ENCODE measurements around the gene NACC2. TPM values are rescaled to one million over a fixed set of nuclear protein-coding genes. Genes with fewer than 3 reads are reported as not detected.

Gene NACC2
- total and polyA plus RNA-seq, 2 donors (not counting 3 experiments of a cell fraction or from before 2014, with no cell fraction given): 15.8 to 27.1 TPM

DNA sequence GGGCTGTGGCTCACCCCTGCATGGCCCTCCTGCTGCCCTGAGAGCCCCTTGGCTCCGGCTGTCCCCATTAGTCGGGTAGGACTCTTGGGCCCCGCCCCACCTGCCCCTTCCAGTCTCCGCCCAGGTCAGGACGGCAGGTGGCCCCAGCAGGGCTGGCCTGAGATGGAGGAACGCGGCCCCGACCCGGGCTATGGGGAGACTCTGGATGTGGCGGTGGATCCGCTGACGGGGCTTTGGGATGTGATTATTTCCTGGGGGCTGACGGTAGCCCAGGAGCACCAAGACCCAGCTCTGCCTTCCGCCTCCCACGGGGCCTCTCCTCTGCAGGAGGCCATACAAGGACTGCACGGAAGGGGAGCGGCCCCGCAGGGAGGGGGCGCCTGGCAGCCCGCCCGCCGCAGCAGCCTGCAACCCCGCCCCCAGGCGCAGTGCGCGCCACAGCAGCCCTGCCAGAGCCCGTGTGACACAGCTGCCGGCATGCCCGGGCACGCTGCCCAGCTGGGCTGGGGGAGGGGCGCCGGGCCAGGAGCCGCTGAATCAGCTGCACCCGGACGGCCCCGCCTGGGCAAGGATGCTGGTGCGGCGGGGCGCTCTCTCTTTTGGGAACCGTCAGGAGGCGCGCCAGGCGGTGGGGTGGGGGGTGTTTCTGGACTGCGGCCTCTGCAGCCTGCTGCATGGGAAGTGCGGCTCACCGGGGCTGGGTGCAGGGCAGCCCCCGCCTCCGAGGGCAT lies 14.4 kb upstream of the NACC2 start:
- BruUV-seq (replicated peaks): no TSS peak
- Histone ChIP-seq H3K4me3 (replicated peaks in 1 of 3; ENCODE audit: insufficient read depth in 1 of 3, low read depth in 1 of 3, low read length in 3 of 3) (peak overlapping the region in 1 of 3 experiments; percentile 9), H3K27me3 (ENCODE audit: control insufficient read depth in 2 of 2, insufficient read depth in 2 of 2, low read length in 2 of 2) (no peaks in the 10 kb centered on the region), H3K36me3 (ENCODE audit: control insufficient read depth in 2 of 2, extremely low read depth in 1 of 2, insufficient read depth in 2 of 2, low read length in 2 of 2) (peaks cover 0 to under 1% of the 10 kb centered on the region in 2 experiments), H3K9me1 (replicated peaks; ENCODE audit: control insufficient read depth, extremely low read depth, insufficient read depth, low read length) (no peaks in the 10 kb centered on the region), H3K79me2 (ENCODE audit: control insufficient read depth, insufficient read depth, low read length) (no peaks in the 10 kb centered on the region), H3K27ac (ENCODE audit: insufficient read depth, low read depth, low read length) (no peak overlapping the region), H3K9me3 (replicated peaks; ENCODE audit: control insufficient read depth, insufficient read depth, low read length) (no peaks in the 10 kb centered on the region), H2AFZ (ENCODE audit: low read depth, low read length) (peak overlapping the region; percentile 59), H3K4me1 (ENCODE audit: control insufficient read depth, extremely low read depth, insufficient read depth, low read length) (peaks cover 13% of the 10 kb centered on the region), H3K4me2 (ENCODE audit: insufficient read depth, low read length) (peak overlapping the region; percentile 54), H4K20me1 (replicated peaks; ENCODE audit: control insufficient read depth, extremely low read depth, insufficient read depth, low read length) (no peaks in the 10 kb centered on the region), H3K9ac (replicated peaks; ENCODE audit: extremely low read depth, insufficient read depth, low read length) (no peak overlapping the region)
- ChIA-PET CTCF (interaction anchor here (0.6 to 4.1 kb wide), 10 partner anchors 10 to 148 kb away, joined by 3 to 29 read pairs (median 4); partner anchors contain the start of gene UBAC1), POLR2A (interaction anchor here (0.7 to 1.2 kb wide), 2 partner anchors 14 to 20 kb away, joined by 4 to 6 read pairs; no protein-coding TSS in a partner anchor)
- no peak for TF ChIP-seq GATA2 (IDR thresholded peaks at IDR 0.05; ENCODE audit: insufficient read depth, insufficient read length, low read depth, low read length)
- TF ChIP-seq EZH2 (IDR thresholded peaks at IDR 0.05; ENCODE audit: borderline replicate concordance, low read depth, low read length, severe bottlenecking): no peak
- TF ChIP-seq MYC (IDR thresholded peaks at IDR 0.05; ENCODE audit: low read depth, low read length): peak; percentile 77
- TF ChIP-seq, protein P1, sequence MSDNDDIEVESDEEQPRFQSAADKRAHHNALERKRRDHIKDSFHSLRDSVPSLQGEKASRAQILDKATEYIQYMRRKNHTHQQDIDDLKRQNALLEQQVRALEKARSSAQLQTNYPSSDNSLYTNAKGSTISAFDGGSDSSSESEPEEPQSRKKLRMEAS (IDR thresholded peaks at IDR 0.05; ENCODE audit: insufficient read depth, insufficient read length): peak; percentile 50
- TF ChIP-seq POLR2AphosphoS5 (IDR thresholded peaks at IDR 0.05; ENCODE audit: insufficient read depth, low read depth, low read length): peak; percentile 98
- TF ChIP-seq JUN (IDR thresholded peaks at IDR 0.05; ENCODE audit: borderline replicate concordance, insufficient read depth, insufficient read length, low read depth): no peak
- TF ChIP-seq, protein P2, sequence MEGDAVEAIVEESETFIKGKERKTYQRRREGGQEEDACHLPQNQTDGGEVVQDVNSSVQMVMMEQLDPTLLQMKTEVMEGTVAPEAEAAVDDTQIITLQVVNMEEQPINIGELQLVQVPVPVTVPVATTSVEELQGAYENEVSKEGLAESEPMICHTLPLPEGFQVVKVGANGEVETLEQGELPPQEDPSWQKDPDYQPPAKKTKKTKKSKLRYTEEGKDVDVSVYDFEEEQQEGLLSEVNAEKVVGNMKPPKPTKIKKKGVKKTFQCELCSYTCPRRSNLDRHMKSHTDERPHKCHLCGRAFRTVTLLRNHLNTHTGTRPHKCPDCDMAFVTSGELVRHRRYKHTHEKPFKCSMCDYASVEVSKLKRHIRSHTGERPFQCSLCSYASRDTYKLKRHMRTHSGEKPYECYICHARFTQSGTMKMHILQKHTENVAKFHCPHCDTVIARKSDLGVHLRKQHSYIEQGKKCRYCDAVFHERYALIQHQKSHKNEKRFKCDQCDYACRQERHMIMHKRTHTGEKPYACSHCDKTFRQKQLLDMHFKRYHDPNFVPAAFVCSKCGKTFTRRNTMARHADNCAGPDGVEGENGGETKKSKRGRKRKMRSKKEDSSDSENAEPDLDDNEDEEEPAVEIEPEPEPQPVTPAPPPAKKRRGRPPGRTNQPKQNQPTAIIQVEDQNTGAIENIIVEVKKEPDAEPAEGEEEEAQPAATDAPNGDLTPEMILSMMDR (IDR thresholded peaks at IDR 0.05; ENCODE audit: extremely low read depth in 1 of 2, insufficient read depth in 1 of 2, low read depth in 1 of 2, low read length in 2 of 2): no peak
- TF ChIP-seq POLR2A (IDR thresholded peaks at IDR 0.05; ENCODE audit: low read depth, low read length): peak; percentile 60
- TF ChIP-seq FOS (IDR thresholded peaks at IDR 0.05; ENCODE audit: borderline replicate concordance, insufficient read depth, low read length): peak; percentile 68
- dilution Hi-C loops (cut with MboI; ENCODE audit: extremely low pct_ligation_motif_present, low sequenced_read_pairs): no loop called here
- FAIRE-seq: peak; percentile 92
- intact Hi-C loops (cut with micrococcal nuclease): loop anchor here (1.0 kb wide), 2 partner anchors 9 to 14 kb away; partner anchors contain the start of genes NACC2 and TMEM250
- peak; percentile 87 for DNase-seq (ENCODE audit: low read depth, low spot score)
